ENCODE results near the gene CAPN8.

The CAPN8 gene

DNA sequence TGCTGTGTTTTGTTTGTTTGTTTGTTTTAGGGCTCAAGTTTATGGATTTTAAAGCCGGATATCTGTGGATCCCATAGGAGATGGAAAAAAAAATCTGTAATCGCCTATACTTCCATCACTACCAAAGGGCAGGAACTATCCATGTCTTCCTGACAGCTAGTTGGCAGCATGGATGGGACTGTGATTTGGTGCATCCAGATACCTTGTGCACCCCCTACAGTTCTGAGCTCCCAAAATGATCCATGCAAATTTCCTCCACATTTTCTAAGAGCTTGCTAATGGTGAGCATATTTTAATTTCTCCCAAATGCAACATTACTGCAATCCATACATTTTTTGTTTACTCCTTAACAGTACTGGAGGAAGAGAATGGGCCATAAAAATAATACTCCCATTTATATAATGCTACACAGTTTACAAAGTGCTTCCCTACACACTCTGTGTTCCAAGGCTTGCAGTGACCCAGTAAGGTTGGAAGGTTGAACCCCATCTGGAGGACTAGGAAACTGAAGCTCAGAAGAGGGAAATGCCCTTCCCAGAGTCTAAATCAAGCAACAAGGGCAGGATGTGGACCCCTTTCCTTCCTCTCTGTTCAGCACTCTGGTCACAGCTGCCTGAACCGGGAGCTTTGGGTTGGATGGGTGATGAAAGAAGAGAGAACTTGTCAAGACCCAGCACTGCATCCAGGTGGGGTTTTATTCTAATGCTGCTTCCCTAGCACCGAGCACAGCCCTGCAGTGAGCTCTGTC lies 48.0 kb downstream of the CAPN8 start:
- no peak for DNase-seq (ENCODE audit: low read depth)

DNA sequence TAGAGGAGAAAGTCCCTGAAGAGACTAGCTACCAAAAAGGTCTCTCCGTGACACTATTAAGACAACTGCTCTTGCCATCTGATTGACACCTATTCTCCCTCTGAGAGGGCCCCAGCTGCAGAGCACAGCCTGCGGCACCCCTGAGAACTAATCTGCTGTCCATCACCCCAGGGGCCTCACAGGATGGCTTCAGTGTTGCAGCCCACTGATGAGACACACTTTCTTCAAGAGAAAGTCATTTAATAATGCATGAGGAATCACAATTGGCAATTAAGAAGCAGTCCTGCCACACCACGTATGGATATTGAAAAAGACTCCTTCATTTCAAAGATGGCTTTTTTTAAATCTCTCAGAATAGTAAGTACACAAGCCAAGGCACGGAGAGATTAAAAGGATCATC lies 48.9 kb downstream of the CAPN8 start:
- no peak for DNase-seq (ENCODE audit: low read depth)

DNA sequence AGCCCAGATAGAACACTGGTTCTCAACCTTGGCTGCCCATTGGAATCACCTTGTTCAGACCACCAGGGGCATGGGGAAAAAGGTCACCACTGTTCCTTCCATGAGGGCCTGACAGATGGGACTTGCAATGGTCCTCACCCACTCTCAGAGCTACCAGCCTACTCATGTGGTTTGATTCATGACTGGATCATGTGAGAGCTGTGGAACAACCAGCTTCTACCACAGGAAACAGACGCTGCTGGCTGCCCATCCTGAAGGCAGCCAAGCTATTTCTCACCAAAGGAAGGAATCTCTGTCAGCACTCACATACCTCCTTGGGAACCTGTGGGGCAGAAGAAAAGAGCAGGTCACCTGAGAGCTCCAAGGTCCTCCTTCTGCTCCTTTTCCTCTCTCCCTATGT lies 53.6 kb downstream of the CAPN8 start:
- DNase-seq (ENCODE audit: low read depth): no peak

DNA sequence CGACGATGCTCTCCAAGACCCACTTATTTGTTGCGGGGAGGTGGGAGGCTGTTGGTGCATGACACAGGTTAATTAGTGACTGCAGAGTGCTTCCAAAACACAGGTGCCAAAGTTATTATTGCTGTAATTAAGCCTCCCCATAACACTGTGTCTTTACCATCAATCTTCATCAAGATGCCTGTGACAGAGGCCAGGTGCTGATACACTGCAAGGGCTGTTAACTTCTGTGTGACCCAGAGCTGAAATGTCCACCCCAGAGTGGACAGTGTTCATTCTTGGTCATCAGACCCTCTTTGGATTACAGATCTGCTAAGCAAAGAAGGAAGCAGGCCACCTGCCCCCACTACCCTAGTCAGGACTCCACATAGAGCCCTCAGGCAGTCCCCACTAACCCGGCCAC lies 55.5 kb downstream of the CAPN8 start:
- no peak for DNase-seq (ENCODE audit: low read depth)

DNA sequence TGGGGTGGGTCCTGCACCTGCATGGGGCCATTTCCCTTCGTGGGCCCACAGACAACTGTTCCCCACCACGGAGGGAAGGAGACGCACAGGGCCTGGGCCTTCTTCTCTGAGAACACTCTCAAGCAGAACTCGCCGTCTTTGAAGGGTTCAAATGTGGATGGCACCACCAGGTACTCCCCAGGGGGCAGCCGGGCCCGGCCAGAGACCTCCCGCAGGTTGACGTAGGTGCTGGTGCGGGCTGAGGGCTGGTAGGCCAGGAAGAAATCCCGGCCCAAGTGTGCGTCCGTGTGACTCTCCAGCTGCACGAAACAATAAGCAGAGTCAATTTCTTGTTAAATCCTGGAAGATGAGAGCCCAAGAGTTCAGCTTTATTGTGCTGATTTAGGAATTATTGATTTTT lies 56.4 kb downstream of the CAPN8 start:
- no peak for DNase-seq (ENCODE audit: low read depth)

DNA sequence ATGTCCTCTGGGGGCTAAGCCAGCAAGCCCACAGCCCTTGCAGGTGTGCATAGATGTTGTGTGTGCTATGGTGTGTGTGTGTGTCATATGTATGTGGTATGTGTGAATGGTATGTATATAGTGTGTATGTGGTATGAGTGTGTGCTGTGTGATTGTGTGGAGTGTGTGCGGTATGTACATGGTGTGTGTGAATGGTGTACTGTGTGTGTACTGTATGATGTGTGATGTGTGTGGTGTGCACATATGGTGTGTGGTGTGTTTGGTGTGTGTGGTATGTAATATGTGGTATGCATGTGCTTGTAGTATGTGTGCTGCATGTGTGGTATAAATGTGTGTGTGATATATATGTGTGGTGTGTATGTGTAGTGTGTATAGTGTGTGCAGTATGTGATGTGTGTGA lies 107.0 kb downstream of the CAPN8 start:
- DNase-seq (ENCODE audit: low read depth): no peak

DNA sequence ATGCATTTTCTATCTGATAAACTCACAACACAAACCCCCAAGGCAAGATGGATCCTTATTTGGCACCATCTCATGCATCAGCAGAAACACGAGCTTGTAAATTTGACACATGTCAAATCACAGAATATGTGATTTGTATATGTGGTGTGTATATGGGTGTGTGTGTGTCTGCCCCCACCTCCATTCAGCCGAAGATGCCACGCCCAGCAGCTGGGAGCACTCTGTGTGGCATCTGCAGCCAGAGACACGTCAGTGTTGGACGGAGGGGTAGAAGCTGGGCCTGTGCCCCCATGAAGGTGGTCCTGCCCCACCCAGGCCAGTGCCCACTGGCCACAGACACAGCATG lies 108.4 kb downstream of the CAPN8 start:
- DNase-seq (ENCODE audit: low read depth): no peak

DNA sequence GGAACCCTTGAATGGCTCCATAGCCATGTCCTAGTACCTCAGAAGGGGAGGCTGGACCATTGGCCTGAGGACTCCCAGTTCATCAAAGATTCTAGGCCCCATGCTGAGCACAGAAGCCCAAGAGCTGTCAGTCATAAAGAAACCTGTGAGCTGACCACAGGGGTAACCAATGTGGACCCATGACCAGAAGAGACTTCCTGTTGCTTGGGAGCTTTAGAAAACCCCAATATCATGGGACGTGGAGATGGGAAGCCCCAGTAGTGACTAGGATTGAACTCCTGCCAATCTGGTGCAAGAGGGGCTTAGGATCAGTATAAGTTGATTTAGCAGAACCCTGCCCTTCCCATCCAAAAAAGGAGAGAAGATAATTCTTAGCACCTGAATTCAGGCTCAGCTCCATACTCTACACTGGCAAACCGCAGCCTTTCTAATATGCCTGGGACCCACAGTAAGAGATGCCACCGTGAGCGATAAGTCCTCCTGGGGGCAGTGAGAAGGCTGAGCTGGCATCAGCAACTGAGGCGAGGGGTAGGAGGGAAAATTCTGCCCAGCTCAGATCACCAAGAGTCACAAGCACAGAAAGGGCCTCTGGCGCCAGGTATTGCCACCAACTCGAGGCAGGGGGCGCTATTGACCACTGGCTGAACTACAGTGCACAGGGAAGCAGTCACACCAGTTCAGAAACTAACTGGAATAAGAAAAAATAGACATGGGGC lies 108.9 kb downstream of the CAPN8 start:
- no peak for DNase-seq (ENCODE audit: low read depth)

DNA sequence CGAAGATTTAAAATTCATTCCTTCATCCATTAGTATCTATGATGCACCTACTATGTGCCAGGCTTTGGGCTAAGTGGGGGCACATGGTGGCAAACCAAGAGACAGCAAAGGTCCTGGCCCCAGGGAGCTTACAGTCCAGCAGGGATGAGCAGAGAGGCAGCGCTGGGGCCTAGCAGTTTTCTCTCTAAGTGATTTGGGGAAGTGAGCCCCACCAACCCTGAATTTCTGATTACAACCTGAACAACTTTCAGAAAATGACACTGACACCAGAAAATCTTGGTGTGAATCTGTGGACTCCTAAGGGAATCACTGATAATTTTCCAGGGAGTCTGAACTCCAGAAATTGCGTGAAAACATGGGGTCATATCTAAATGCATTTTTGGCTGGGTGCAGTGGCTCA lies 111.5 kb downstream of the CAPN8 start:
- DNase-seq (ENCODE audit: low read depth): no peak

DNA sequence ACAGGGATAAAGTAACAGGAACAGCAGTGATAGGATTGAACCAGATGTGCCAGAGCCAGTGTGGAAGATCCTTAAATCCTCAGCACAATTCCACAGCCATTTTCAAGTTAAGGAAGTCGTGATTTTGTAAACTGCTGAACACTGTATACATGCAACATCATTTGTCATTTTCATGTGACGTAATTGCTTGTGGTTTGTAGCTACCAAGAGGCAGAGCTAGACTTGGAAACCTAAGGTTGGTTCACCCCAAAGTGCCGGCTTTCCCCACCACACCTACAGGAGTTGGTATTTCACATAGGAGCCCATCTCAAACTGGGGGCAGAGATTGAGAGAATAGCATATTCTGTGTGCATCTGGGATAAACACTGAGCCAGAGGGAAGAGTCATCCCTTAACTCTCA lies 113.9 kb downstream of the CAPN8 start:
- DNase-seq (ENCODE audit: low read depth): no peak

DNA sequence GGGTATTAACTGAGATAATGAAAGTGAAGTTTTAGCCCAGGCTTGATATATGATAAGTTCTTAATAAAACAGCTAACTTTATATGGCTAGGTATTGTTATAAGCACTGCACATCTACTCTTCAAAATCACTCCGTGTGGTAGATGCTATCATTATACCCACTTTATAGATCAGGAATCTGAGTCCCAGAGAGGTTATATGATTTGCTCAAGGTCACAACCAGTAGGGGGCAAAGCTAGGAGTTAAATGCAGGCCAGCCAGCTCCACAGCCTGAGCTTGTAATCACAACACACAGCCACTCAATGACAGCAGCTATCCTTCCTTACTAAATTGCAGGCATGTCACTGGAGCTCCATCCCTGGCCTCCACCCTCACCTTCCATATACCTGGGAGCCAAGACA lies 115.8 kb downstream of the CAPN8 start:
- no peak for DNase-seq (ENCODE audit: low read depth)

DNA sequence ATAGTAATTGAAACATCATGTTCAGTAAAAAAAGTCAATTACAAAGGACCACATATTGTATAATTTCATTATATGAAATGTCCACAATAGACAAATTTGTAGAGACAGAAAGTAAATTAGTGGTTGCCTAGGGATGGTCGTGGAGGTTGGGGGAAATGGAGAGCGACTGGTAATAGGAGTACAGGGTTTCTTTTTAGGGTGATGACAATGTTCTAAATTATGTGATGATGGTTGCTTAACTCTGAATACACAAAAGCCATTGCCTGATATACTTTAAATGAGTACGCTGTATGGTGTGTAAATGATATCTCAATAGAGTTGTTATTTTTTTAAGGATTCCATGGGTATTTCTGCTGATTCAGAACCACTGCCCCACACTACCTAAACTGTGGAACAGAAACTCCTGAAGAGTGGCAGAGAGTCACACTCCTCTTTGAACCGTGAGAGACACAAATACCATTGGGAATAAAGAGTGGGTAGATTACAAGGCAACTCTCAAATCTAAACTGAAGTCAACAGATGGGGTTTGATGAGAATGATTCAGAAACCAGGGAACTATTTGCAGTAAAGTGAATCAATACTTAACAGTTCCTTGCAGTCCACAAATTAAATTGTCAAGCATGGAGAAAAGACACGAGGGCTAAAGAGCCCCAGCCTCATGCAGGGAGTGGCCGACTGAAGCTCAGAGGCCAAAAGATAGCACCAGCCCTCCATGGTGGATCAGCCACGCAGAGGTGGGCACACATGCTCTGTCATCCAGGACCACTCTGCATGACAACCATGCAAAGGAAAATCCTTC lies 118.0 kb downstream of the CAPN8 start:
- no peak for DNase-seq (ENCODE audit: low read depth)

DNA sequence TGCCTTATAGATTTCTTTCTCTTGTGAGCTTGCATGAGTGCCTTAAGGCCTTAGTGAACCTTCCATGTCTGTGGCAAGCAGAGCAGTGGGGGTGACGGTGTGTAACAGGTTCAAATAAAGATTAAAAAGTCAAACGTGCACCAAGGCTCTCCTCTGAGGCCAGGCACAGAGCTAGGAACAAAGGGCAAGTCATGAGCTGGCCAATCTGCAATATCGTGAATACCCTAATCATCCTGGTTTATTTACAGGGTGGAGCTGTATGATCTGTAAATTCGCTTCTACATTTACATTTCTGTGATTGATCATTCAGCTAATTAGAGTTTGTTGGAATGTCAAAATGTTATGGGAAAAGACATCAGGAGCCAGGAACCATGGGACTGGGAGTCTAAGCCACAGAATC lies 120.2 kb downstream of the CAPN8 start:
- DNase-seq (ENCODE audit: low read depth): no peak

DNA sequence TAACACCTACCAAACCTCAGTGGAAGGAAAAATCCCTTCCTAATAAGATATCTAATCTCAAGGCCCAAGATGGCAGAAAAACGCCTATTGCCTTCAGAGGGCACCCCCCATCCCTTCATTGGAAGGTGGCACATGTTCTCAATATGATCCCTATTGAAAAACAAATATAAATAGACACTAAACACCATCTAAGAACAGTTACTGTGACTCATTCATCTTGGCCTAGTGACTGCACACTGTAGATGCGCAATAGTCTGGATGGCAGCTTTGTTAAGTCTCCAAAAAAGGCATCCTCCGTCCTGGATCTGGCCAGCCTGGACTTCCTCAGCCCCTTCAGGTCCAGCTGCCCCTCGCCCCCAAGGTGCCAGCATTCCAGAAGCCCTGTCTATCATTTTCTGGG lies 121.9 kb downstream of the CAPN8 start:
- no peak for DNase-seq (ENCODE audit: low read depth)

DNA sequence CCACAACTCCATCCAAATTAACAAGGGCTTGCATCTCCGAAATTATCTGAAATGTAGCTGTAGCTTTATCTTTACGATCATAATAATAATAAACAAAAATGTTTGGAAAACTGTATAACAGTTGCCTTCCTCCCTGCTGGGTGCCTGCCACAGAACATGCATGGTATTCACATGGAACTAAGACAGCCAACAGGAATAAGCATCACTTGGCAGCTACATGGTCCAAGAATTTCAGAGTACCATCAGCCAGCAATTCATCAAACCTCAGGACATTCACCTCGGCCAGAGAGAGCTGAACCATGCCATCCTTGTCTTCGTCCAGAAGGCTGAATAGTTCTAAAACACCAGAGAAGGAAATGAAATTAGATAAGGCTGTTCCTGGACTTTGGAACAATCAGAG lies 122.7 kb downstream of the CAPN8 start:
- no peak for DNase-seq (ENCODE audit: low read depth)

DNA sequence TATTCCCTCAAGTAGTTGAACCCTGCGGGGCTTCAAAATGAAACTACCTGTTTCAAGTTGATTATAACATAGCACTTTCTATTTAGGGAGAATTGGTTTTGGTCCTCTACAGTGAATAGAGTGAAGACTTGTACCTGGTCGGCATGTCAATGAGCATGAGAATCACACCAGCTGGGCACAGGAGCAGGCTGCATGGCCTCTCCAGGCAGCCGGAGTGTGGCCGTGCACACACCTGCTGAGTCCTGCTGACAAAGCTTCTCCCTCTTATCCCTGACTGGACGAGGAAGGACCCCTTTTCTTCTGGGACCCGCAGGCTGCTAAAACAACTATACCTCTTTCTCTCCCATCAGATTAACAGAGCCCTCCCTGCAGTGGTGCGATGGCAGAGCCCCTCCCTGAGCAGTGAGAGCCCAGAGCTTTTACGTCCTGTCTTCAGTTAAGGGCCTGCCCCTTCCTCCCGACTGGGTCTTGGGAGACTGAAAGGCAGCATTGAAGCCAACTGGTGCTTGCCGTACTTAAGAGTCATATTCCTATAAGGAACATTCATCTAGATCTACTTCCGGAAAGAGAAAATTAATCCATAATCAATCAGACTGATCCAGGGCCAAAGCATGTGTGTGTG lies 124.9 kb downstream of the CAPN8 start:
- DNase-seq (ENCODE audit: low read depth): no peak

DNA sequence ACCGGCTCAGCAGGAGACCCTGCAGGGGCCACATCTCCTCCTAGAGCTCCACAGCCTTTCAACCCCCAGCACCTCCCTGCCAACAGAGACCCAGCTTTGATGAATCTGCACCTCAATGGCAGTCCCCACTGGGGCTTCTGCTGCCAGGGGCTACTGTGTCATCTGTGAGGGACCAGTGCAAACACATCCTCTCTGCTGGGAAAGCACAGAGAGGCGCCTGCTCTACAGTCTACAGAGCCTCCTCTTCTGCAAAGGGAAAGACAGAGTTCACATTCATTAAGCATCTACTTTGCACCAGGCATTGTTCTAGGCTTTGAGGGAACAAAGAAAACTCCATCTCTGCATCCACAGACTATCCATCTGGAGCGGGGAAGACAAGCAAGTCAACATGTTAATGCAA lies 125.8 kb downstream of the CAPN8 start:
- DNase-seq (ENCODE audit: low read depth): no peak

DNA sequence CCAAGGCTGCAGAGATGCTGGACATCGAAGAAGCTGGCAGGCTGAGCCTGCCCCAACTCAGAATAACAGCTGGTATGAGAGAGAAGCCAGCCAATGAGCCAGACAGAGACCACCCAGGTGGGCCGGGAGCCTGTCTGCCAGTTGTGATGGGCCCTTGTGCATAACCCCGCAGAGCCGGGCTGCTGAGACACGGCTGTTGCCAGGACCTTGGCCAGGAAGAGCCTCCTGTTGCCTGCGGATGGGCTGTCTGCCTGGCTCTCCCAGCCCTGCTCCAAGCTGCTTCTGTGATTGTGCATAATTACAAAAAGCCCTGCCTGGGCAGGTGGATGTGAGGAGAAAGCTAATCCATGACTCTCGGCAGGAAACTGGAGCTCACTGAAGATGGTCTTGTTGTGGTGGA lies 126.5 kb downstream of the CAPN8 start:
- no peak for DNase-seq (ENCODE audit: low read depth)

DNA sequence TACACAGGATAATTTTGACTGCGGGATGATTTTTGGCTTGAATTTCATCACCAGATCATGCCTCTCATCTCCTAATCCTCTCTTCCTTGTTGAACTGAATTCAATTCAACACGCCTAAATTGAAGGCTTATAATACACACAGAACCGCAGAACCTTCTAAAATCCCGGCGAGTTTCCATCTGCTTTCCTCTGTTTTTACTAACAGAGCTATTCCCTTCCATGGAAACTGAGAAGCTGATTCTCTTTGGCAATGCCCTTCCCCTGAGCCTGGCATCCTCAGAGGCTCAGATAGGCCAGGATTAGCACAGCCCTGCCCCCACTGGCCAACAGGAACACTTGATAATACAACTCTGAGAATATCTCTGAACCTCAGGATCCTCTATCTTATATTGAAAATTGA lies 130.2 kb downstream of the CAPN8 start:
- no peak for DNase-seq (ENCODE audit: low read depth)

DNA sequence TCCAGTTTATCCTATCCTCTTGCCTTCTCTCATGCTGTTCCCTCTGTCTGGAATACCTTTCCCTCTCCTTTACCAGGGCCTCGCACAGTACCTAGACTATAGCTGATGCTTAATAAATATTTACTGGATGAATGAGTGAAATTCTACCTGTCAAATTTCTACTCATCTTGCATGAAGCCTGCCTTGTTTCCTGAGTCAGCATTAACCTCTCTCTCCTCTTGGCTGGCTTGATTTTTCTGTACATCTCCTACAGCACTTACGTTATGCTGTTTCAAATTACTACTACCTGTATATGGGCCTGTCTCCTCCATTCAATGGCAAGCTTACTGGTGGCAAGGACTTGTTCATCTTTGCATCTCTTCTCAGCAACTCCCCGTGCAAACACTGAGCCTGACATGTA lies 130.8 kb downstream of the CAPN8 start:
- DNase-seq (ENCODE audit: low read depth): no peak

DNA sequence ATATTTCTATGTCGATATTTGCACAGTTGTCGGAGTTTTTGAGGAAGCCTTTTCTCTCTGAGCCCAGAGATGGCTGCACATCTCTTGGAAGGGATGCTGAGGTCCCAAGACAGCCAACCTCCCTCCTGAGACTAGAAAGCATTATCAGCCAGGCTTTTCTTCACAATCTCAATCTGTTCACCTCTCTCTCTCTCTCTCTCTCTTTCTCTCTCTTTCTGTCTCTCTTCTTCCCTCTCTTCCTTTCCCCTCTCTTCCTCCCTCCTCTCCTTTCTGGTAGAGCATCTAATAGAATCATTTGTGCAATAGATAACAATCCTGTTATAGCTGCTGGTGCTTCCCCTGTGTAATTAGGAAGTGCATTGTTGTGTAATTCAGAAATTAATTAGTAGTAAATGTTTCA lies 131.8 kb downstream of the CAPN8 start:
- no peak for DNase-seq (ENCODE audit: low read depth)

DNA sequence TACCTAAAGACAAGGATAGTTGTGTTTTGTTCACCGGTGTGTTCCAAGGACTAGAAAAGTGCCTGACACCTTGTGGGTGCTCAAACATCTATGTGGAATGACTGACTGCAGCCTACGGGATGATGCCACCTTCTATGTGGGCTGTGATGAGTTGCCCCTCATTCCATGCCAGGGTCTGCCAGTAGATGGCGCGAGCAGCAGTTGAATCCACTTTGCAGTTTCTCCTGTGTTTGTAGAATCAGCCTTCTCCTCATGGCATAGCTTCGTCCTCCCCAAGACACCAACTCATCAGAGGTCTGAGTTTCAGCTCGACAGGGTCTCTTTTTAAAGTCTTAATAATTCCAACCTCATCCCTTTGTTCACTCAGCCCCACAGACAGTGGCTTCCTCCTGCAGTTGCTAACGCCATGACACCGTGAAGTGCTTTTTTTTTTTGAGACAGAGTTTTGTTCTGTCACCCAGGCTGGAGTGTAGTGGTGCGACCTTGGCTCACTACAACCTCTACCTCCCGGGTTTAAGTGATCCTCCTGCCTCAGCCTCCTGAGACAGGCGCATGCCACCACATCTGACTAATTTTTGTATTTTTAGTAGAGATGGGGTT lies 133.7 kb downstream of the CAPN8 start:
- DNase-seq (ENCODE audit: low read depth): no peak
